Bronchial smooth muscle cell (primary cell): Measurements from ENCODE around the gene NXPE2. TPM values are rescaled to one million over a fixed set of nuclear protein-coding genes. Genes with fewer than 3 reads are reported as not detected.

Source experiments
- total RNA-seq: library from RNA; depleted of rRNA; stranded (reverse); fragments of >200 nt; gene quantifications from 2 replicates; pipeline ENCODE4 v1.2.1, GENCODE V29; 2014

Gene NXPE2
- 0.09 TPM in 1 of 2 replicates, not detected in the other for total RNA-seq

DNA sequence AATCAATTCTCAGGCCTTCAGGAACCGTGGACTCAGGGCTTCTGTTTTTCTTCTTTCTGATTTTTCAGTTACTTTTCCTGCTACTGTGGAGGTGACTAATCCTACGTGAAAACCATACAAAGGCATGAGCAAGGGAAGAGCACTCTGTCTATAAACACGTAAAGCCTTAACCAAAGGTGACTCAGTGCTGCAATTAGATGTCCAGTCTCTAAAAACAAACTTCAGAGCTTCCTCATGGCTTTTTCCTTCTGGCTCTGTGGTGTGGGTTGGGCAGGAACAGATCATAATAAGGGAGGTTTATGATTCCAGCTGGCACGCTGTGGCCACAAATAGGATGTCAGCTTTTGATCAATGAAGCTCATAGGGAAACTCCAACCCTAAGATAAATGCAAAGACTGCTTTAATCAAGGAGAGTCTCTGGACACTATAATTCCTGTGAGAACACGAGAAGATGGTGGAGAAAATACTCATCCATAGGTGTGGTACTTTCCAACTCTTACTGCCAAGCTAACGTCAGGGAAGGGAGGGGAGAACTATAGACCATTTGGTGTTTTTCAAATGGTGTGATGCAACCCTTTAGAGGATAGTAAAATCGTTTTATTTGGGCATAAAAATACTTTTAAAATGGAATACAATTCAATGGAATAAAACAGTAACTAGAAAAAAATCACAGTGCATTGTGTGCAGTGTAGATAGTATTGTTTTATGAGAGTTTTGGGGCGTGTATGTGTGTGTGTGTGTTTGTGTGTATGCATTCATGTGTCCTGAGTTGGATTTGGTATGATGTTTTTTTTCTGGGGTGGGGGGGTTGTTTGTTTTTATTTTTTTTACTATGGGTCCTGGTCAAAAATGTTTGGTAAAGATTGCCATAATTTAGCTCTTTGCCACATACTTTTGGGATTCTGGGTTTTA, at the start of gene NXPE2:
Gene NXPE2 (plus strand): TSS at position 403 of the 912 bp plus-strand sequence. CDS start 49 bp downstream, at position 452.

Other genes starting within 250 kb of the NXPE2 start
- 220 and 262 TPM in 2 replicates for gene REXO2, start 239.1 kb upstream of the NXPE2 start, total RNA-seq
- not detected in 2 replicates for gene NXPE1, start 118.6 kb upstream of the NXPE2 start, total RNA-seq
- gene NXPE4, start 82.7 kb upstream of the NXPE2 start, total RNA-seq: not detected in 2 replicates